Naive thymus-derived CD4-positive, alpha-beta T cell (primary cell): ENCODE results near the gene PAX5. TPM values are rescaled to one million over a fixed set of nuclear protein-coding genes. Genes with fewer than 3 reads are reported as not detected.

Experiments used
- ATAC-seq: fragments of 150-1000 bp; cut with Tn5 transposase; 2 replicates; pipeline ENCODE4 v1.10.0; 2021; ENCODE audit warnings: mild to moderate bottlenecking, moderate library complexity
- CTCF ChIA-PET: fragments of 350-600 bp; sonication (Branson Sonifier 250); formaldehyde crosslinking; loops from one replicate; lab custom pipeline; 2021; ENCODE audit warnings: antibody characterized with exemption; lab: Charles Lee
- POLR2A ChIA-PET: fragments of 350-600 bp; sonication (Branson Sonifier 250); formaldehyde crosslinking; loops from one replicate; lab custom pipeline; 2021; ENCODE audit warnings: antibody characterized with exemption, inconsistent platforms; lab: Charles Lee
- DNase-seq, 9 donors: peaks; one replicate each; pipeline versions ENCODE4 v3.0.0 to v3.0.0-alpha.2; 2020 to 2022; ENCODE audit warnings: mixed read lengths in 1 of 9
- H3K27ac ChIP-seq: one replicate; pipeline ENCODE4 v1.7.0; 2013; ENCODE audit warnings: mild to moderate bottlenecking, low read depth, low read length, moderate library complexity
- H3K27me3 ChIP-seq, 2 donors: one replicate each; pipeline ENCODE4 v1.7.0; 2013; ENCODE audit warnings: low read length in 2 of 2, mild to moderate bottlenecking in 2 of 2, moderate library complexity in 2 of 2; ENCODE audit not compliant: control insufficient read depth in 2 of 2, insufficient read depth in 2 of 2
- H3K36me3 ChIP-seq, 3 experiments: 1 replicate in 2 of 3; 2 replicates in 1 of 3; pipeline ENCODE4 v1.7.0; 2013; ENCODE audit warnings: low read length in 3 of 3, mild to moderate bottlenecking in 3 of 3, moderate library complexity in 1 of 3; ENCODE audit not compliant: insufficient read depth in 3 of 3, control insufficient read depth in 2 of 3
- H3K4me1 ChIP-seq, 2 donors: one replicate each; pipeline ENCODE4 v1.7.0; 2013; ENCODE audit warnings: low read length in 2 of 2, mild to moderate bottlenecking in 2 of 2, moderate library complexity in 1 of 2; ENCODE audit not compliant: control insufficient read depth in 2 of 2, insufficient read depth in 2 of 2
- H3K4me3 ChIP-seq: 2 replicates; pipeline ENCODE4 v1.7.0; 2013; ENCODE audit warnings: mild to moderate bottlenecking, low read length
- H3K9me3 ChIP-seq, 3 experiments: 1 replicate in 2 of 3; 2 replicates in 1 of 3; pipeline ENCODE4 v1.7.0; 2013; ENCODE audit warnings: low read length in 3 of 3; ENCODE audit not compliant: control insufficient read depth in 2 of 3
- H3K27ac Mint-ChIP-seq, 9 donors: one replicate each; pipeline ENCODE4 v1.8.0; 2020 to 2022; ENCODE audit warnings: mixed read lengths in 9 of 9, mild to moderate bottlenecking in 8 of 9, moderate library complexity in 5 of 9, inconsistent platforms in 2 of 9
- H3K27me3 Mint-ChIP-seq, 5 donors: one replicate each; pipeline ENCODE4 v1.8.0; 2021 to 2022; ENCODE audit warnings: mixed read lengths in 5 of 5, mild to moderate bottlenecking in 1 of 5
- H3K36me3 Mint-ChIP-seq, 5 donors: one replicate each; pipeline ENCODE4 v1.8.0; 2020 to 2022; ENCODE audit warnings: mixed read lengths in 5 of 5, mild to moderate bottlenecking in 3 of 5, inconsistent platforms in 1 of 5
- H3K4me1 Mint-ChIP-seq, 7 donors: one replicate each; pipeline ENCODE4 v1.8.0; 2020 to 2022; ENCODE audit warnings: mixed read lengths in 7 of 7, mild to moderate bottlenecking in 3 of 7, inconsistent platforms in 1 of 7
- H3K4me3 Mint-ChIP-seq, 10 donors: one replicate each; pipeline ENCODE4 v1.8.0; 2020 to 2022; ENCODE audit warnings: mild to moderate bottlenecking in 10 of 10, mixed read lengths in 10 of 10, moderate library complexity in 6 of 10, inconsistent platforms in 2 of 10
- H3K9me3 Mint-ChIP-seq, 11 donors: one replicate each; pipeline ENCODE4 v1.8.0; 2020 to 2022; ENCODE audit warnings: mixed read lengths in 11 of 11, mild to moderate bottlenecking in 4 of 11, inconsistent platforms in 1 of 11, moderate library complexity in 1 of 11
- intact Hi-C, 2 donors: fragments of 100-400 bp; cut with micrococcal nuclease; formaldehyde crosslinking; loops; one replicate each; pipeline ENCODE4 v1.15.1; 2023
- polyA plus RNA-seq, 2 donors: library from polyadenylated mRNA; unstranded; fragments of 300-500 nt; fragmentation: Illumina TruSeq; gene quantifications; one replicate each; pipeline ENCODE4 v1.2.3, GENCODE V29; 2021
- total RNA-seq, 6 experiments: library from RNA in 5 of 6; stranded (reverse) in 5 of 6; gene quantifications; 1 replicate in 5 of 6; 2 replicates in 1 of 6; pipeline ENCODE4 v1.2.3 and lab custom pipeline; 2021 to 2026

The PAX5 gene
- total and polyA plus RNA-seq, 7 experiments from 2014 or later: 0.10 to 8.0 (median 0.38) TPM; not detected in 1

DNA sequence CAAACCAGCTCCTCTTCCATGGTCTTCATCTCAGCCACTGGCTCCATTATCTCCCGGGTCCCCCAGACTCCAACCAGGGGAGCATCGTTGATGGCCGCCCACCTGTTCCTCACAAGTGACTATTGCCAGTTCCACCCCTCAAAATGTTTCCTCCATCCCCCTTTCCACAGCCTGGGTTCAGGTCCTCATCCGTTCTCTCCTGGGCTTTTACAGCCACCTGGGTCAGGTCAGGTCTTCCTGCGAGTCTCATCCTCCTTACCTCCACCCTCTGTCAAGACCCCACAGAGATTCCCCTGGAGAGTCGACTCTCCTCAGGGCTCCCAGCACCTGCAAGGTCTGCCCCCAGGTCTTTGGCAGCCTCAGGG lies 133.2 kb downstream of the PAX5 start:
- intact Hi-C loops: no loop called here
- Mint-ChIP-seq H3K27ac (no peak overlapping the region), H3K27me3 (peaks cover 4 to 18% (median 13%) of the 10 kb centered on the region in 5 donors), H3K9me3 (no peaks in the 10 kb centered on the region), H3K4me3 (no peak overlapping the region), H3K4me1 (peaks cover 0 to 7% (median 0%) of the 10 kb centered on the region in 7 donors), H3K36me3 (no peaks in the 10 kb centered on the region)
- Histone ChIP-seq H3K27ac (no peak overlapping the region), H3K36me3 (no peaks in the 10 kb centered on the region), H3K27me3 (no peaks in the 10 kb centered on the region), H3K9me3 (no peaks in the 10 kb centered on the region), H3K4me1 (no peaks in the 10 kb centered on the region), H3K4me3 (no peak overlapping the region)
- no peak for ATAC-seq
- DNase-seq: no peak
- POLR2A ChIA-PET: no interaction called here
- CTCF ChIA-PET: no interaction called here

DNA sequence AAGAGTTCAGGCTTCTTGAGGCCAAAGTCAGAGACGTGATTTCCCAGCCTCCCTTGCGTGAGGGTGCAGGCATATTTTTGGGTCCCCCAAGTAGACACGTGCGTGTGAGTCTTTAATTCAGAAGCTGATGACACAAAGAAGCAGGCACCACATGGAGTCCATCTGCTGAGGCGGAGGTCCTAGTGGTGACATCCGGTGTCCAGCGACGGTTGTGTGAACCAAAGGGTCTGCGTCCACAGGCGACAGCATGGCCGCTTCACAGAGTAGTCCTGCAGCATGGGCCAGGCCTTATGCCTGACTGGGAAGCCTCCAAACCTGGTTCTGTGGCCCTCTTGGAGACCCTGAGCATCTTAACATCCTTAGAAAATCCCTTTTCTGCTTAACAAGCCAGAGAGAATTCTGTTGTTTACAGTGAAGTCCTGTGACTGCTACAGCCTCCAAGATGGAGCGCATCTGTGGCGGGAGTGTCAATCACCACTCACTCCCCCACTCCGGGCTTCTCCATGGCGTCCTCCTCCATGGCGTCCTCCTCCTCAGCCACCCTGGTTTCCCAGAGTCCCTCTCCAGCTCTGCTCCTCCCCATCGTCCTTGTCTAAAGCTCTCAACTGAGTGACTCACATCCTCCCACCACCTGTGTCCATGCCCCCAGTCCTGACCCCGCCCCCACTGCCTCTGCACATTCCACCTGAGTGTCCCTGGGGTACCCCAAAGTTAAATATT lies 133.8 kb downstream of the PAX5 start:
- H3K9me3 Mint-ChIP-seq: no peaks in the 10 kb centered on the region
- ATAC-seq (no peak), DNase-seq (no peak)
- ChIA-PET POLR2A (no interaction called here), CTCF (no interaction called here)
- Histone ChIP-seq H3K27me3 (no peaks in the 10 kb centered on the region), H3K27ac (no peak overlapping the region), H3K4me1 (no peaks in the 10 kb centered on the region), H3K36me3 (no peaks in the 10 kb centered on the region), H3K9me3 (no peaks in the 10 kb centered on the region), H3K4me3 (no peak overlapping the region)
- no peaks in the 10 kb centered on the region for H3K36me3 Mint-ChIP-seq
- H3K27me3 Mint-ChIP-seq: peaks cover 4 to 12% (median 8%) of the 10 kb centered on the region in 5 donors
- H3K27ac Mint-ChIP-seq: no peak overlapping the region
- peaks cover 0 to 7% (median 0%) of the 10 kb centered on the region in 7 donors for H3K4me1 Mint-ChIP-seq
- intact Hi-C loops: no loop called here
- no peak overlapping the region for H3K4me3 Mint-ChIP-seq

DNA sequence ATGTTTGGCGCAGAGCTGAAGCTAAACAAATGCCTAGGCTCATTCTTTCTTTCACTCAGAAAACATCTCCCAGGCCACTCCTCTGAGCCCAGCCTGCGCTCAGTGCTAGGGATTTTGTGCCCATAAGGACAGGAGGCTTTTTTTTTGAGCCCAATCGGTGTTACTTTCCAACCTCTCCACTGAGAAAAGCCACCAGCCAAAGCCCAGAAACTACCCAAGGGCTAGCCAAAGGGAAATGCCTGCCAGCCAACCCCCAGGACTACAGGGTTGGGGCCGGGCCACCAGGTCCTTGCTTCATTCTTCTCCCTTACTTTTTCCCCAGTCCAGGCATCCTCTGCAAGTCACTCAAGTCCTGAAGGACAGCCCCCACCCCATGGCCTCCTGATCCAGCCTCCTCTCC lies 134.7 kb downstream of the PAX5 start:
- Histone ChIP-seq H3K27me3 (no peaks in the 10 kb centered on the region), H3K36me3 (no peaks in the 10 kb centered on the region), H3K4me1 (no peaks in the 10 kb centered on the region), H3K27ac (no peak overlapping the region), H3K4me3 (no peak overlapping the region), H3K9me3 (no peaks in the 10 kb centered on the region)
- intact Hi-C loops: no loop called here
- H3K4me1 Mint-ChIP-seq: peaks cover 0 to 7% (median 0%) of the 10 kb centered on the region in 7 donors
- ATAC-seq (no peak), DNase-seq (no peak)
- no peak overlapping the region for H3K4me3 Mint-ChIP-seq
- POLR2A ChIA-PET: no interaction called here
- H3K27me3 Mint-ChIP-seq: peaks cover 0 to 11% (median 6%) of the 10 kb centered on the region in 5 donors
- H3K36me3 Mint-ChIP-seq: no peaks in the 10 kb centered on the region
- H3K27ac Mint-ChIP-seq: no peak overlapping the region
- CTCF ChIA-PET: no interaction called here
- H3K9me3 Mint-ChIP-seq: no peaks in the 10 kb centered on the region

DNA sequence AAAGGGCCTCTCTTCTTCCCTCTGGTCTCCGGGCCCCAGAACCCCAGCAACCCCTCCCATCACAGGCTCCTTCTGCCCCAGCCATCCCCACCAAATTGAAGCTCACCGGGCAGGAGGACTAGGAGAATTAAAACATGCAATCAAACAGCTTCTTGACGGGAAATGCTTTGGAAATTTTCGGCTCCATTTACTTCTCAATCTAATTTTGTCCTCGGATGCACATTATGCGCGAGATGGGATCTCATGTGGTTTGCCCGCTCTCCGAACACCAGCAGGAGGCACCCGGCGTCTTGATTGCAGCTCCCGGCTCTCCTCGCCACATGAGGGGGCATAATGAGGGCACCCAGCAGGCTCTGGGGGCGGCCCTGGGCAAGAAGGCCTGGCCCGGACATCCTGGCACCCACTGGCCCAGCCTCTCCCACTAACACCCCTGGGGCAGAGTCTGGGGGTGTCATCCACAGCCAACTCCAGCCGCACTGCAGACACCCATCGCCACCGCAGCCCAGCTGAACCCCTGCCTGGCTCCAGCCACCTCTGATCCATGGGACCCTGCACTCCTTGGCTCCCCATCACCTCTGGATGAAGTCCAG lies 135.5 kb downstream of the PAX5 start:
- H3K27ac Mint-ChIP-seq: no peak overlapping the region
- Histone ChIP-seq H3K4me3 (no peak overlapping the region), H3K4me1 (no peaks in the 10 kb centered on the region), H3K27me3 (no peaks in the 10 kb centered on the region), H3K27ac (no peak overlapping the region), H3K36me3 (no peaks in the 10 kb centered on the region), H3K9me3 (no peaks in the 10 kb centered on the region)
- DNase-seq (no peak), ATAC-seq (no peak)
- H3K27me3 Mint-ChIP-seq: peaks cover 0 to 11% (median 6%) of the 10 kb centered on the region in 5 donors
- intact Hi-C loops: no loop called here
- POLR2A ChIA-PET: no interaction called here
- peaks cover 0 to 5% (median 0%) of the 10 kb centered on the region in 7 donors for H3K4me1 Mint-ChIP-seq
- CTCF ChIA-PET: no interaction called here
- H3K9me3 Mint-ChIP-seq: no peaks in the 10 kb centered on the region
- H3K36me3 Mint-ChIP-seq: no peaks in the 10 kb centered on the region
- H3K4me3 Mint-ChIP-seq: no peak overlapping the region

DNA sequence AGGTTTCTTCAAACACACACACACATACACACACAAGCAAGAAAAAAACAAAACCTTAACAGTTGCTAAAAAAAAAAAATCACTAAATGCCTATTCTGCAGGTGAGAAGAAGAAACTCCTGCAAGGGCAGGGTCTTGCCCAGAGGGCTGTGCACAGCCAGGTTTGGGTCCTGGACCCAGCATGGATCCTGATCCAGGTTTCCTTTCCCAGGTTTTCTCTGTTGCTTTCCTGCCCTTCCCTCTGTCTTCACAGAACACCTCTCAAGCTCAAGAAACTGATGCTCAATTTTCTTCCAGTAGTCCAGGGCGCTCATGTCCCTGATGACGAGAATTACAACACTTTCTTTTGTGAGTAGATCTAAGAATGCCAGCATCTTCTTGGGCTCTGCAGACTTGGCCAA lies 136.6 kb downstream of the PAX5 start:
- H3K36me3 Mint-ChIP-seq: no peaks in the 10 kb centered on the region
- ChIA-PET CTCF (no interaction called here), POLR2A (no interaction called here)
- no peaks in the 10 kb centered on the region for H3K9me3 ChIP-seq
- no peaks in the 10 kb centered on the region for H3K4me1 ChIP-seq
- no peak overlapping the region for H3K27ac ChIP-seq
- no peak overlapping the region for H3K4me3 ChIP-seq
- H3K4me3 Mint-ChIP-seq: no peak overlapping the region
- no peak for DNase-seq
- H3K4me1 Mint-ChIP-seq: peaks cover 0 to 5% (median 0%) of the 10 kb centered on the region in 7 donors
- intact Hi-C loops: no loop called here
- no peaks in the 10 kb centered on the region for H3K27me3 ChIP-seq
- H3K9me3 Mint-ChIP-seq: no peaks in the 10 kb centered on the region
- no peaks in the 10 kb centered on the region for H3K36me3 ChIP-seq
- peaks cover 0 to 15% (median 6%) of the 10 kb centered on the region in 5 donors for H3K27me3 Mint-ChIP-seq
- no peak overlapping the region for H3K27ac Mint-ChIP-seq
- ATAC-seq: no peak

DNA sequence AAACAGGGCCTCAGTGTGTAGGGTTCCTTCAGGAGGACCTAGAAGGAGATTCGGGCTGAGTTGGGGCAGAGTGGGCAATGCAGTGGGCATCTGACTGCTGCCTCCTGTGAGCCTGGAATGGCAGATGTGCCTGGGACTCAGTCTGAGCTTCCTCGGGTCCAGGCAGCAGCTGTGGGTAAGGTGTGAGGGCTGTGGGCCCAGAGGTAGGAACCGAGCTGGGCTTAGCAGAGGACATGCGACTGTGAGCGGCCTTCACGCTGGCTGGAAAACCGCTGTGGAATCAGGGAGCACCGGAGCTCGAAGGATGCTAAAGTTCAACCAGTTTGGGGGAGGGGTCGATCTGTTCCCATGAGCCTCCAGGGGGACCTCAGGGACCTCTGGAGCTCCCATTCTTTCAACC lies 137.0 kb downstream of the PAX5 start:
- CTCF ChIA-PET: no interaction called here
- ATAC-seq: no peak
- H3K27me3 ChIP-seq: no peaks in the 10 kb centered on the region

DNA sequence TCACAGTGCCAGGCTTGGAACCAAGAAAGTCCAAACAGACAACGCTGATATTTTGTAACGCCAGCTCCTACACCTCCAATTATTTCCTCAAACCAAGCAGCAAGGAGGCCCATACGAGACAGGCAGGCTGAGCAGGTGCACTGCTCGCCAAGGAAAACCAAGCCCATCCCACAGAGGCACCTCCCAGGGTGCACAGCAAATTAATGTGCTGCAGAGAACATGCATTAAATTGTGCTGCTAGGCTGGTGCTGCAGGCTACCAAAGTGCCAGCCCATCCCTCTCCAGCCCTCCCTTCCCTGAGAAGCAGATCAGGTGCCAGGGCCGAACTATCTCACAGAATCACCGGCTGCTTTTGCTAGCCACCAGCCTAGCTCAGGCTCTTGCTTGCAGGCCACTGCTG lies 137.8 kb downstream of the PAX5 start:
- Mint-ChIP-seq H3K4me1 (peaks cover 0 to 5% (median 0%) of the 10 kb centered on the region in 7 donors), H3K36me3 (no peaks in the 10 kb centered on the region), H3K27me3 (peaks cover 0 to 19% (median 8%) of the 10 kb centered on the region in 5 donors), H3K27ac (no peak overlapping the region), H3K9me3 (no peaks in the 10 kb centered on the region), H3K4me3 (no peak overlapping the region)
- Histone ChIP-seq H3K27me3 (no peaks in the 10 kb centered on the region), H3K9me3 (no peaks in the 10 kb centered on the region), H3K27ac (no peak overlapping the region), H3K4me3 (no peak overlapping the region), H3K36me3 (no peaks in the 10 kb centered on the region), H3K4me1 (no peaks in the 10 kb centered on the region)
- no peak for ATAC-seq
- ChIA-PET CTCF (no interaction called here), POLR2A (no interaction called here)
- intact Hi-C loops: no loop called here
- no peak for DNase-seq

More for the DNA sequence above, 137.0 kb downstream of the PAX5 start:
- Mint-ChIP-seq H3K27me3 (peaks cover 0 to 17% (median 6%) of the 10 kb centered on the region in 5 donors), H3K4me1 (peaks cover 0 to 5% (median 0%) of the 10 kb centered on the region in 7 donors), H3K4me3 (no peak overlapping the region), H3K27ac (no peak overlapping the region), H3K36me3 (no peaks in the 10 kb centered on the region), H3K9me3 (no peaks in the 10 kb centered on the region)
- no peak for DNase-seq
- Histone ChIP-seq H3K36me3 (no peaks in the 10 kb centered on the region), H3K9me3 (no peaks in the 10 kb centered on the region), H3K27ac (no peak overlapping the region), H3K4me1 (no peaks in the 10 kb centered on the region), H3K4me3 (no peak overlapping the region)
- intact Hi-C loops: no loop called here
- POLR2A ChIA-PET: no interaction called here
